DMS153 treated with DMSO at 0.1 percent for 48 hours (cell line): Measurements from ENCODE around the gene ADAMTS18.
"Not testable (repeated sequence)": the region's sequence is repeated elsewhere in the genome, so short reads cannot be mapped to it uniquely, and the experiment has no call there.

Experiments used
- DNase-seq: peaks from one replicate; lab custom pipeline; 2025; ENCODE audit not compliant: unreplicated experiment; lab: John Stamatoyannopoulos, UW

Gene ADAMTS18

DNA sequence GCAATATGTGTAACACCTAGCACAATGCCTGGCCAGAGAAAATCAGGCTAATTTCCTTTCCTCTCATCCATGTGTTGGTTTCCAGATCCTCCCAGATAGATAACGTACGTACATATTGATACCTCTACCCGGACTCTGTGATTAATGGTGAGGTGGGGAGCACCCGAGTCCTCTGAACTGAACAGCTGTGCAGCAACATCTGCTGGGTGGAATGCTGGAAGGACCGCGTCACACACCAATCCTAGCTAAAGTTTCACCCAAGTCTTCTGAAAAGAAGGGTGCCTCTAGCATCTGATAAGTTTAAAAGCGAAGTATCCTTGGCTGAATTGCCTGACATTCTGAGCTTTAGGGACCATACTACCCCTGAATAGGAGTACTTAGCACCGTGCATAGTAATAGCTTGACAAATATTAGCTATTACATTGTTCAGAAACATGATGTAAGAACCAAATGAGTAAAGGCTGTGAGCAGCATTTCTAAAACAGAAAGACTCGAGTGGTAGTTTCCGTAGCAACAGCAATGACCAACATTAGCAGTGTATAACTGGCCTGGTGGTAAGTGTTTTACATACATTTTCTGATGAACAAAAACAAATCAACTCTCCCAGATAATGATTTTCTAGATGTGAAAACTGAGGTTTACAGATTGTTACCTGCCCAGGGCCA is 144.3 kb downstream of the ADAMTS18 start:
- DNase-seq: peak; percentile 52

DNA sequence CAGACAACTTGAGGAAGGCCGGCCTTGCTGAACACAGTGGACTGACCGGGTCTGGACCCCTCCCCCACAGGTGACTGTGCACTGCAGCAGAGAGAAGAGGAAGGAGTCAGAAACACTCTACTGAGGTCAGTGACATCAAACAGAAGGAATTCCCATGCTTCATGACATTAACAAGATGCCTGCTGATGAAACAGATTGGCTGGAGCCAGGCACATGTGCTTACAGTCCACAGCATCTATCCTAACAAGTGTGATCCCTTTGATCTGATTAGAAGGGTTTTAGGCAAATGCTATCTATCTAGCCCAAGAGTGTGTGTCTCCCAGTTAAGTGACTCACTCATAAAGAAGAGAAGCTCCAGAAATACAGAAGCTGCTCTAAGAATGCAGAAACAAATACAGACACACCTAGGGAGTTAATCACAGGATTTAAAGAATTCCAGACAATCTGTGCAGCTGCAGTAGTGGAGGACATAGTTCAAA is 145.5 kb downstream of the ADAMTS18 start:
- no peak for DNase-seq

DNA sequence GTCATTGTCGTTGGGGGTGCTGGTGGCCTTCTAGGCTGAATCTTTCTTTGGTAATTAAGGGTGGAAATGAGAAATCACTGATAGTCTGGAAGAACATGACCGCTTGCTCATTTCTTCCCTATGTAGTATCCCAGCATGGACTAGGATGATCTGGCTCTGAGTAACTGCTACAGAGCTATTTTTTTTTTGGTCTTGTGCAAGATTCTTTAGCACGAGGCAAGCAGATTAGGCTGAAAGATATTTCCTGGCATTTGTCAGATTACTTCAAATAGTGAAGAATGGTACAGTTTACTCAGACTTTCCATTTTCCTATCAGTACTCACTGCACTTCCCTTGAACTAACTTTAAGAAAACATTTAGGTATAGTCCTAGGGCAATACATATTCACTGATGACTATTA is 146.6 kb downstream of the ADAMTS18 start:
- no peak for DNase-seq

DNA sequence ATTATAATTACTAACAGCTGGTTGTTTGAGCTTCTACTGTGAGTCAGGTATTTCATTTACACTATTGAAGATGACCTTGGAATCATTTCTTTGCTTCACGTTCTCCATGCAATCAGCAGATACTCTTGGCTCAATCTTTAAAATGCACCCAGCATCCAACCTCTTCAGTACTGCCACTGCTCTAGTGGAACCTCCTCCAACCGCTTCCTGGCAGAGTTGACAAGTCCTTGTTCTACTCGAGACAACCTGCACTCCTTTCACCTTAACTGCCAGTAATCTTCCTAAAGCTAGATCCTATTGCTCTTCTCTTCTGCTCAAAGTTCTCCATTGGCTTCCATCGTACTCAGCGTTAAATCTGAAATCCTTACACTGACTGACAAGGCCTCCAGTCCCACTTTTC is 149.2 kb downstream of the ADAMTS18 start:
- DNase-seq: no peak

DNA sequence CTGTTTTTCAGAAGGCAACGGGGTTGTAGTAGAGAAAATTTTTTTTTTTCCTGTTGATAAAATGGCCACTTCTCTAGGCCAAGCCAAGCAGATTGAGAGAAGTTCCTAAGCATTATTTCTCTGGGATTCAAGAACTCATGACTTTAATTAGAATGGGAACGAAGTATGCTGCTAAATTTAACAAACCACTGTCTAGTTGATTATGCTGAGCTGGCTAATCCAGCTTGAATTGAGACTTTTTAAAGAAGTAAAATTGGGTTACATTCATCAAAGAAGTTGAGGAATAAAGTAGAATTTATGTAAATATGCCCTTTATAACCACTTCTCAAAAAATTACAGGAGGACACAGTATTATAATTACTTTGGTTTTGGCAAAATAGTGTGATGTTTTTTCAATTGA is 152.5 kb downstream of the ADAMTS18 start:
- no peak for DNase-seq

- DNase-seq: not testable (repeated sequence)
These were observed 155.5 kb downstream of the ADAMTS18 start for GRCh38 chr16:77279316-77279715.

GRCh38 chr16:77277571-77277970 is 157.3 kb downstream of the ADAMTS18 start:
- DNase-seq: no peak

- no peak for DNase-seq
These were observed 157.7 kb downstream of the ADAMTS18 start for GRCh38 chr16:77277141-77277540.

GRCh38 chr16:77276661-77277060 is 158.2 kb downstream of the ADAMTS18 start:
- DNase-seq: no peak

DNA sequence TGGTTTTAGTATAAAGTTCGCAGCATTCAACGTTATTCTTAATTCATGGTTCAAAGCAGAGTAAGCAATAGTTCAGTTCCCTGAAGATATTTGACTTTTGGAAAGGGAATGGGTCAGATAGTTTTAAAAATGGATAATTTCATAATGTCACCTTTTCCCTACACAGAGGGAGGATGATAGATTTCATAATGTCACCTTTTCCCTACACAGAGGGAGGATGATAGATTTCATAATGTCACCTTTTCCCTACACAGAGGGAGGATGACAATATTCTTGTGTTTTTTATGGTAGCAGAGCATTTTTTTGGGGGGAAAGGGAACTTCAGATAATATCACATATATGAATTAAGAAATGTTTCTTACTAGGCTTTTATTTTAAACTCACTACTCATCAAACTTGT is 159.5 kb downstream of the ADAMTS18 start:
- DNase-seq: not testable (repeated sequence)

DNA sequence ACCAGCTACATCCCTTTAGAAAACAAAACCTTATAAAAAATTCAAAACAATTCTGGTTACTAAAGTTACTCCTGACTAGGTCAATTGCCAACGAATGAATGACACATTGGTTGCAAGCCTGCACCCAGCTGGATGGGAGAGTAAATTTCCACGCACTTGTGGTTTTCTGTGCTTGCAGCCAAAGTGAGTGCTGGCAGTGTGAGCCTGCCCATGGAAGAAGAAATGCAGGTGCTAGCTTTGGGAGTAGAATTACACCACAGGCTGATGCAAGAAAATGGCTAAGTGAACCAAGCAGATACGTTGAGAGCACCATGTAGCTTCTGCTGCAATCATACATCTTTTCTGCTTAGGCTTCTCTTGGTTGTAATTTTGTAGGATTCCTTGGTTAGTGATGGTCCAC is 161.0 kb downstream of the ADAMTS18 start:
- no peak for DNase-seq

DNA sequence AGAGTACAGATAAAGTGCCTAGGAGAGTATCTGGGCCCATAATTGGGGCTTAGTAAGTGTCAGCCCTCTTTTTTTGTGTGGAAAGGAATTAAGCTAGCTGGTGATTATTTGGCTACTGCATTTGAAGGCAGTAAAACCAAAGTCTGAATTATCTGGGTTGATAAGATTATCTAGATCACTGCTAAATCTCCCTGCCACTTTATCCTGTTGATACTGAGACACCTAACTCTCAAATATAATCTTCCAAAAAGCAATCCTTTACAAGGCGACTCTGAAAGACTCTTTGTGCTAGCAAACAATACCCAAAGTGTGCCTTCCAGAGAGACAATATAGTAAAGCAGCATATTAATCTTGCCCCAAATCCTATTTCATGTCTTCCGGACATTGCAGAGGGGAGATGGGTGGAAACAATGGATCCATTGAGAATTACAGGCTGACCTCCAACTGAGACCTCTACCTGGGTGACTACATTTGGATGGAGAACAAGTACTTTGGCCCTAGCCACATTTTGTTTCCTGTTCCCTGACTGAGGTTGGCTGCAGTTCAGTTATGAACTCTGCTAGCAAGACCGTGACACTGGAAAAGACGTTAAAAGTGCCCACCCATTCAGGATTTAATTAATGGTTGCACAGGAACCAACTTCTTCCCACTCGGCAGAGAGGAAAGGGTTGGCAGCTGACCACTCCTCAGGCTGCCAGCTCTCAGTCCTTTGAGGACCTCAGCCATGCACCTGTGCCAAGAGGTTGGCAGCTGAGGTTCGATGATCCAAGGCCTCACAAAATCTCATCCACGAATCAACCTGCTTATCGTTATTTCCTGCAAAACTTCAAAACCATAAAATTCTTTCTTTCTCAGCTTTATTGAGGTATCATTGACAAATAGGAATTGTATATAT is 163.1 kb downstream of the ADAMTS18 start:
- DNase-seq: no peak

DNA sequence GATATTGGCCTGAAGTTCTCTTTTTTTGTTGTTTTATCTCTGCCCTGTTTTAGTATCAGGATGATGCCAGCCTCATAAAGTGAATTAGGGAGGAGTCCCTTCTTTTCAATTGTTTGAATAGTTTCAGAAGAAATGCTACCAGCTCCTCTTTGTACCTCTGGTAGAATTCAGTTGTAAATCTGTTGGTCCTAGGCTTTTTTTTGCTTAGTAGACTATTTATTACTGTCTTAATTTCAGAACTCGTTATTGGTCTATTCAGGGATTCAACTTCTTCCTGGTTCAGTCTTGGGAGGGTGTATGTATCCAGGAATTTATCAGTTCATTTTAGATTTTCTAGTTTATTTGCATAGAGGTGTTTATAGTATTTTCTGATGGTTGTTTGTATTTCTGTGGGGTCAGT is 168.6 kb downstream of the ADAMTS18 start:
- DNase-seq: not testable (repeated sequence)

DNA sequence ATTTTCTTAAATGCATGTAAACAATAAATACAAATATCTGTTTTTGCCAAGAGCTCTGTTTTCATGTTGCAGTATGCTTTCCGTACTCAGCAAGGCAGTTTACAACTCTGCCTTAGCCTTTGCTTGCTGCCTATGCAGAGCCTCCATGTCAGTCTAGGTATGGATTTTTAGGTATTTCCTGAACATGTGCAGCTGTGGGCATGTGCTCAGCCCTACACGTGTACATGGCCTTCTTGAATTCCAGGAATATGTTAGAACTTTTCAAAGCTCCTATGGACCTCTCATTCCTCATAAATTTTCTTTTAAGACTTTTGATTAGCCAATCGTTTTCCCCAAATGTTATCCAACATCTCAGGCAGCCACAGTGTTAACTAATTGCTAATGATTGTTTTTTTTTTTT is 171.9 kb downstream of the ADAMTS18 start:
- no peak for DNase-seq

- no peak for DNase-seq
These were observed 184.4 kb downstream of the ADAMTS18 start for GRCh38 chr16:77250400-77250799.

- DNase-seq: no peak
These were observed 188.7 kb downstream of the ADAMTS18 start for GRCh38 chr16:77246150-77246549.

DNA sequence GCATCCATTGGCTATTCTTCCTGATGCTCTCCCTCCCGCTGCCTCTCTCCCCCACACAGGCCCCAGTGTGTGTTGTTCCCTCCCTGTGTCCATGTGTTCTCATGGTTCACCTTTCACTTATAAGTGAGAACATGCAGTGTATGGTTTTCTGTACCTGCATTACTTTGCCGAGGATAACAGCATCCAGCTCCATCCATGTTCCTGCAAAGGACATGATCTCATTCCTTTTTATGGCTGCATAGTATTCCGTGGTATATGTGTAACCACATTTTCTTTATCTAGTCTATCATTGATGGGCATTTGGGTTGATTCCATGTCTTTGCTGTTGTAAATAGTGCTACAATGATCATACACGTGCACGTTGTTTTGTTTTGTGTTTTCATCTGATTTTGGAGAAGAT is 192.4 kb downstream of the ADAMTS18 start:
- not testable (repeated sequence) for DNase-seq

DNA sequence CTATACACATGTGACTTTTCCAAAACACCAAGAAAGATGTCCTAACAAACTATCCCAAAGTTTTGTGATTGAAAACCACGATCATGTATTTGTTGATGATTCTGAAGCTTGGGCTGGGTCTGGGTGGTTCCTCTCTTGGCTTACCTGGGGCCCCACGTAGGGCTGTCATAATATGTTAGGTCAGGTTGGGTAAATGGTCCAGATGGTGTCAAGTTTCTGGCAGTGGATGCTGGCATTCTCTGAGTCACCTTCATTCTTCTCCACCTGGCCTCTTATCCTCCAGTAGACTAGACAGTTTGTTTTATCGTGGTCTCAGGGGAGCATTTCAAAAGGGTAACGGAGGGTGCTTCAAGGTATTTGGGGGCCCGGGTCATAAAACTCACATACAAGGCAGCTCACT is 196.2 kb downstream of the ADAMTS18 start:
- peak; percentile 75 for DNase-seq

GRCh38 chr16:77236063-77236511 is 198.7 kb downstream of the ADAMTS18 start:
- DNase-seq: peak; percentile 91

- DNase-seq: no peak
These were observed 200.2 kb downstream of the ADAMTS18 start for GRCh38 chr16:77234611-77235010.

DNA sequence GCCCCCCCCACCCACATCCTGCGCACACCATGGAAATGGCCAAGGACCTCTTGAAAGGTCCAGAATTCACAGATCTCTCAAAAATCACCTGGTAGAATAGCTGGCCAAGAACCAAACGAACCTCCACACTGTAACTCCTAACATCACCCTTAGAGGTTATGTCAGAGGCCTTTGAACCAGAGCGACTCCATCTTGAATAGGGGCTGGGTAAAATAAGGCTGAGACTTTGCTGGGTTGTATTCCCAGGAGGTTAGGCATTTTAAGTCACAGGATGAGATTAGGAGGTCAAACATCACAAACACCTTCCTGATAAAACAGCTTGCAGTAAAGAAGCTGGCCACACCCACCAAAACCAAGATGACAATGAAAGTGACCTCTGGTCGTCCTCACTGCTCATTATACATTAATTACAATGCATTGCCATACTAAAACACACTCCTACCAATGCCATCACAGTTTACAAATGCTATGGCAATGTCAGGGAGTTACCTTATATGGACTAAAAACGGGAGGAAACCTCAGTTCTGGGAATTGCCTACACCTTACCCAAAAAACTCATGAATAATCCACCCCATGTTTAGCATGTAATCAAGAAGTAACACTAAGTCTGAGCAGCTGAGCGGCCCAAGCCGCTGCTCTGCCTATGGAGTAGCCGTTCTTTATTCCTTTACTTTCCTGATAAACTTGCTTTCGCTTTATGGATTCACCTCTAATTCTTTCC is 200.9 kb downstream of the ADAMTS18 start:
- DNase-seq: no peak
